ENCODE data around the gene HEXIM2.

The HEXIM2 gene

GRCh38 chr17:45172541-45173286, 11.0 kb downstream of the HEXIM2 start:
- no peaks in the 10 kb centered on the region for H3K9me3 ChIP-seq (ENCODE audit: insufficient read depth, low read length)
- H3K27ac ChIP-seq (ENCODE audit: low read depth, low read length), result no peak overlapping the region
- H3K9me2 ChIP-seq (replicated peaks; ENCODE audit: insufficient read depth, low read length), result no peaks in the 10 kb centered on the region
- no peaks in the 10 kb centered on the region for H3K36me3 ChIP-seq (ENCODE audit: low read length)
- H4K20me1 ChIP-seq (ENCODE audit: low read depth, low read length), result no peaks in the 10 kb centered on the region
- no peak overlapping the region for H3K4me3 ChIP-seq (ENCODE audit: insufficient read depth, low read length, poor library complexity, severe bottlenecking)
- H3K27me3 ChIP-seq (ENCODE audit: low read length), result no peaks in the 10 kb centered on the region
- no peaks in the 10 kb centered on the region for H3F3A ChIP-seq (ENCODE audit: insufficient read depth)
- peak overlapping the region; percentile 22; the same call in 1 of the 2 replicates for H3K9ac ChIP-seq (ENCODE audit: low read length)
- peak overlapping the region; percentile 76 for H2AFZ ChIP-seq (ENCODE audit: low read depth, low read length, severe bottlenecking)
- peak overlapping the region; percentile 43 for H3K4me2 ChIP-seq (ENCODE audit: low read depth, low read length, poor library complexity, severe bottlenecking)
- no peaks in the 10 kb centered on the region for H3K79me2 ChIP-seq (ENCODE audit: insufficient read depth, low read length)
- TF ChIP-seq CTCF (IDR thresholded peaks at IDR 0.05; ENCODE audit: insufficient read depth, low read length, poor library complexity, severe bottlenecking), result no peak
- TF ChIP-seq EZH2phosphoT487 (conservative IDR thresholded peaks at IDR 0.05; ENCODE audit: low read length), result no peak

GRCh38 chr17:45175759-45176115, 14.1 kb downstream of the HEXIM2 start:
- H3K27me3 ChIP-seq (ENCODE audit: low read length), result no peaks in the 10 kb centered on the region
- H2AFZ ChIP-seq (ENCODE audit: low read depth, low read length, severe bottlenecking), result no peak overlapping the region
- H3K9ac ChIP-seq (ENCODE audit: low read length), result no peak overlapping the region
- no peak for TF ChIP-seq CTCF (IDR thresholded peaks at IDR 0.05; ENCODE audit: insufficient read depth, low read length, poor library complexity, severe bottlenecking)
- TF ChIP-seq EZH2phosphoT487 (conservative IDR thresholded peaks at IDR 0.05; ENCODE audit: low read length), result no peak
- no peak overlapping the region for H3K27ac ChIP-seq (ENCODE audit: low read depth, low read length)
- no peaks in the 10 kb centered on the region for H3F3A ChIP-seq (ENCODE audit: insufficient read depth)
- H3K9me2 ChIP-seq (replicated peaks; ENCODE audit: insufficient read depth, low read length), result no peaks in the 10 kb centered on the region
- H3K4me3 ChIP-seq (ENCODE audit: insufficient read depth, low read length, poor library complexity, severe bottlenecking), result no peak overlapping the region
- H3K4me2 ChIP-seq (ENCODE audit: low read depth, low read length, poor library complexity, severe bottlenecking), result no peak overlapping the region
- no peaks in the 10 kb centered on the region for H3K9me3 ChIP-seq (ENCODE audit: insufficient read depth, low read length)
- H3K36me3 ChIP-seq (ENCODE audit: low read length), result no peaks in the 10 kb centered on the region
- no peaks in the 10 kb centered on the region for H4K20me1 ChIP-seq (ENCODE audit: low read depth, low read length)
- H3K79me2 ChIP-seq (ENCODE audit: insufficient read depth, low read length), result no peaks in the 10 kb centered on the region

- H3K9me2 ChIP-seq (replicated peaks; ENCODE audit: insufficient read depth, low read length), result no peaks in the 10 kb centered on the region
- H3K79me2 ChIP-seq (ENCODE audit: insufficient read depth, low read length), result no peaks in the 10 kb centered on the region
- no peaks in the 10 kb centered on the region for H3K36me3 ChIP-seq (ENCODE audit: low read length)
- TF ChIP-seq CTCF (IDR thresholded peaks at IDR 0.05; ENCODE audit: insufficient read depth, low read length, poor library complexity, severe bottlenecking) (no peak), EZH2phosphoT487 (conservative IDR thresholded peaks at IDR 0.05; ENCODE audit: low read length) (no peak)
- H3K4me2 ChIP-seq (ENCODE audit: low read depth, low read length, poor library complexity, severe bottlenecking), result no peak overlapping the region
- H3K27ac ChIP-seq (ENCODE audit: low read depth, low read length), result no peak overlapping the region
- H3K9me3 ChIP-seq (ENCODE audit: insufficient read depth, low read length), result no peaks in the 10 kb centered on the region
- H3K9ac ChIP-seq (ENCODE audit: low read length), result no peak overlapping the region
- no peak overlapping the region for H2AFZ ChIP-seq (ENCODE audit: low read depth, low read length, severe bottlenecking)
- H4K20me1 ChIP-seq (ENCODE audit: low read depth, low read length), result no peaks in the 10 kb centered on the region
- H3K27me3 ChIP-seq (ENCODE audit: low read length), result no peaks in the 10 kb centered on the region
- H3K4me3 ChIP-seq (ENCODE audit: insufficient read depth, low read length, poor library complexity, severe bottlenecking), result no peak overlapping the region
- H3F3A ChIP-seq (ENCODE audit: insufficient read depth), result no peaks in the 10 kb centered on the region
Observed at GRCh38 chr17:45177563-45177962, 15.9 kb downstream of the HEXIM2 start.
